Measurements from ENCODE around the gene LDB2.
A peak's percentile ranks its signal among the peaks of the same experiment; 100 is the strongest.

The LDB2 gene

DNA sequence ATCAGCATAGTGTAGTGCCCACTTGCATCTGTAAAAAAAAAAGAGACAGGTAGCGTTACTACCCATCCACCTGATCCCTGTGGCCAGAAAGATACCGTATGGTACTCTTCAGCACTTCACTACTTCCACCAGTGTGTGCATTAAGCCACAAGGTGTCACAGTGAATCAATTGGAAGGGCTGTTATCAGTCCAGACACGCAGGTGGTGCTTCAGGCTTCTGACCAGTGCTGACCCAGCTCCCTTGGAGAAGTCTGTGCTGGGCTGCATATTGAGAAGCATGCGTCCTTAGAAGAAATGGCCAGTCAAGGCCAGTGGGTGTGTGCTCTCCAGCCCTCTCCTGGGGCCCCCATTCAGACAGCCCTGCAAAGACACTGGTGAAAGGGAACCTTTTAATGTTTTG is 10.6 kb downstream of the LDB2 start:
- Histone ChIP-seq H3F3A (ENCODE audit: insufficient read depth, low read length) (no peaks in the 10 kb centered on the region), H3K27ac (ENCODE audit: low read length) (no peak overlapping the region), H3K9me2 (replicated peaks; ENCODE audit: insufficient read depth, low read length) (no peaks in the 10 kb centered on the region), H3K36me3 (replicated peaks; ENCODE audit: insufficient read depth, low read length) (no peaks in the 10 kb centered on the region), H3K79me2 (ENCODE audit: low read length) (no peaks in the 10 kb centered on the region), H3K27me3 (replicated peaks; ENCODE audit: insufficient read depth, low read length) (no peaks in the 10 kb centered on the region), H3K9ac (ENCODE audit: low read length) (no peak overlapping the region), H3K4me2 (ENCODE audit: low read depth, low read length) (no peak overlapping the region), H3K4me3 (ENCODE audit: low read length) (no peak overlapping the region), H4K20me1 (ENCODE audit: insufficient read depth, low read length) (no peaks in the 10 kb centered on the region), H3K9me3 (replicated peaks; ENCODE audit: insufficient read depth, low read length) (no peaks in the 10 kb centered on the region), H2AFZ (ENCODE audit: low read length) (no peak overlapping the region), H3K4me1 (ENCODE audit: low read length) (0 out of 2 replicates have a peak, but pooled peaks cover 4% of the 10 kb centered on the region)
- TF ChIP-seq, protein P1, sequence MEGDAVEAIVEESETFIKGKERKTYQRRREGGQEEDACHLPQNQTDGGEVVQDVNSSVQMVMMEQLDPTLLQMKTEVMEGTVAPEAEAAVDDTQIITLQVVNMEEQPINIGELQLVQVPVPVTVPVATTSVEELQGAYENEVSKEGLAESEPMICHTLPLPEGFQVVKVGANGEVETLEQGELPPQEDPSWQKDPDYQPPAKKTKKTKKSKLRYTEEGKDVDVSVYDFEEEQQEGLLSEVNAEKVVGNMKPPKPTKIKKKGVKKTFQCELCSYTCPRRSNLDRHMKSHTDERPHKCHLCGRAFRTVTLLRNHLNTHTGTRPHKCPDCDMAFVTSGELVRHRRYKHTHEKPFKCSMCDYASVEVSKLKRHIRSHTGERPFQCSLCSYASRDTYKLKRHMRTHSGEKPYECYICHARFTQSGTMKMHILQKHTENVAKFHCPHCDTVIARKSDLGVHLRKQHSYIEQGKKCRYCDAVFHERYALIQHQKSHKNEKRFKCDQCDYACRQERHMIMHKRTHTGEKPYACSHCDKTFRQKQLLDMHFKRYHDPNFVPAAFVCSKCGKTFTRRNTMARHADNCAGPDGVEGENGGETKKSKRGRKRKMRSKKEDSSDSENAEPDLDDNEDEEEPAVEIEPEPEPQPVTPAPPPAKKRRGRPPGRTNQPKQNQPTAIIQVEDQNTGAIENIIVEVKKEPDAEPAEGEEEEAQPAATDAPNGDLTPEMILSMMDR (IDR thresholded peaks at IDR 0.05; ENCODE audit: low read length) = no peak
- TF ChIP-seq EZH2 (optimal IDR thresholded peaks at IDR 0.05; ENCODE audit: low read depth, low read length) (no peak), EZH2phosphoT487 (IDR thresholded peaks at IDR 0.05; ENCODE audit: low read length) (no peak)
- peak; percentile 25 for DNase-seq

- no peaks in the 10 kb centered on the region for H4K20me1 ChIP-seq (ENCODE audit: insufficient read depth, low read length)
- H3F3A ChIP-seq (ENCODE audit: insufficient read depth, low read length) = no peaks in the 10 kb centered on the region
- H3K79me2 ChIP-seq (ENCODE audit: low read length) = no peaks in the 10 kb centered on the region
- no peaks in the 10 kb centered on the region for H3K4me1 ChIP-seq (ENCODE audit: low read length)
- H3K27ac ChIP-seq (ENCODE audit: low read length) = no peak overlapping the region
- H3K4me2 ChIP-seq (ENCODE audit: low read depth, low read length) = no peak overlapping the region
- H2AFZ ChIP-seq (ENCODE audit: low read length) = no peak overlapping the region
- no peak overlapping the region for H3K9ac ChIP-seq (ENCODE audit: low read length)
- no peaks in the 10 kb centered on the region for H3K9me2 ChIP-seq (replicated peaks; ENCODE audit: insufficient read depth, low read length)
- no peak for DNase-seq
- H3K4me3 ChIP-seq (ENCODE audit: low read length) = no peak overlapping the region
- H3K36me3 ChIP-seq (replicated peaks; ENCODE audit: insufficient read depth, low read length) = no peaks in the 10 kb centered on the region
- TF ChIP-seq, protein P1 (IDR thresholded peaks at IDR 0.05; ENCODE audit: low read length) = no peak
- TF ChIP-seq EZH2 (optimal IDR thresholded peaks at IDR 0.05; ENCODE audit: low read depth, low read length) (no peak), EZH2phosphoT487 (IDR thresholded peaks at IDR 0.05; ENCODE audit: low read length) (no peak)
- no peaks in the 10 kb centered on the region for H3K27me3 ChIP-seq (replicated peaks; ENCODE audit: insufficient read depth, low read length)
- H3K9me3 ChIP-seq (replicated peaks; ENCODE audit: insufficient read depth, low read length) = no peaks in the 10 kb centered on the region
Observed at GRCh38 chr4:16884673-16885460, 13.6 kb downstream of the LDB2 start.

GRCh38 chr4:16883806-16884205 is 14.6 kb downstream of the LDB2 start:
- Histone ChIP-seq H3K9me2 (replicated peaks; ENCODE audit: insufficient read depth, low read length) (no peaks in the 10 kb centered on the region), H3K27me3 (replicated peaks; ENCODE audit: insufficient read depth, low read length) (no peaks in the 10 kb centered on the region), H3K36me3 (replicated peaks; ENCODE audit: insufficient read depth, low read length) (no peaks in the 10 kb centered on the region), H3K4me3 (ENCODE audit: low read length) (no peak overlapping the region), H3K9me3 (replicated peaks; ENCODE audit: insufficient read depth, low read length) (no peaks in the 10 kb centered on the region), H3F3A (ENCODE audit: insufficient read depth, low read length) (no peaks in the 10 kb centered on the region), H3K27ac (ENCODE audit: low read length) (no peak overlapping the region), H3K79me2 (ENCODE audit: low read length) (no peaks in the 10 kb centered on the region), H4K20me1 (ENCODE audit: insufficient read depth, low read length) (no peaks in the 10 kb centered on the region), H3K9ac (ENCODE audit: low read length) (no peak overlapping the region), H2AFZ (ENCODE audit: low read length) (no peak overlapping the region), H3K4me1 (ENCODE audit: low read length) (no peaks in the 10 kb centered on the region), H3K4me2 (ENCODE audit: low read depth, low read length) (no peak overlapping the region)
- no peak for TF ChIP-seq EZH2 (optimal IDR thresholded peaks at IDR 0.05; ENCODE audit: low read depth, low read length)
- TF ChIP-seq, protein P1 (IDR thresholded peaks at IDR 0.05; ENCODE audit: low read length) = no peak
- TF ChIP-seq EZH2phosphoT487 (IDR thresholded peaks at IDR 0.05; ENCODE audit: low read length) = no peak
- no peak for DNase-seq

Measured in MM.1S (cell line).